SW480 (cell line): ENCODE results near the gene BANK1.

Experiments used
- DNase-seq: peaks from one replicate; pipeline ENCODE4 v3.0.0-alpha.2; 2016; ENCODE audit warnings: low spot score

Gene BANK1, protein sequence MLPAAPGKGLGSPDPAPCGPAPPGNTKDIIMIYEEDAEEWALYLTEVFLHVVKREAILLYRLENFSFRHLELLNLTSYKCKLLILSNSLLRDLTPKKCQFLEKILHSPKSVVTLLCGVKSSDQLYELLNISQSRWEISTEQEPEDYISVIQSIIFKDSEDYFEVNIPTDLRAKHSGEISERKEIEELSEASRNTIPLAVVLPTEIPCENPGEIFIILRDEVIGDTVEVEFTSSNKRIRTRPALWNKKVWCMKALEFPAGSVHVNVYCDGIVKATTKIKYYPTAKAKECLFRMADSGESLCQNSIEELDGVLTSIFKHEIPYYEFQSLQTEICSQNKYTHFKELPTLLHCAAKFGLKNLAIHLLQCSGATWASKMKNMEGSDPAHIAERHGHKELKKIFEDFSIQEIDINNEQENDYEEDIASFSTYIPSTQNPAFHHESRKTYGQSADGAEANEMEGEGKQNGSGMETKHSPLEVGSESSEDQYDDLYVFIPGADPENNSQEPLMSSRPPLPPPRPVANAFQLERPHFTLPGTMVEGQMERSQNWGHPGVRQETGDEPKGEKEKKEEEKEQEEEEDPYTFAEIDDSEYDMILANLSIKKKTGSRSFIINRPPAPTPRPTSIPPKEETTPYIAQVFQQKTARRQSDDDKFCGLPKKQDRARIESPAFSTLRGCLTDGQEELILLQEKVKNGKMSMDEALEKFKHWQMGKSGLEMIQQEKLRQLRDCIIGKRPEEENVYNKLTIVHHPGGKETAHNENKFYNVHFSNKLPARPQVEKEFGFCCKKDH

DNA sequence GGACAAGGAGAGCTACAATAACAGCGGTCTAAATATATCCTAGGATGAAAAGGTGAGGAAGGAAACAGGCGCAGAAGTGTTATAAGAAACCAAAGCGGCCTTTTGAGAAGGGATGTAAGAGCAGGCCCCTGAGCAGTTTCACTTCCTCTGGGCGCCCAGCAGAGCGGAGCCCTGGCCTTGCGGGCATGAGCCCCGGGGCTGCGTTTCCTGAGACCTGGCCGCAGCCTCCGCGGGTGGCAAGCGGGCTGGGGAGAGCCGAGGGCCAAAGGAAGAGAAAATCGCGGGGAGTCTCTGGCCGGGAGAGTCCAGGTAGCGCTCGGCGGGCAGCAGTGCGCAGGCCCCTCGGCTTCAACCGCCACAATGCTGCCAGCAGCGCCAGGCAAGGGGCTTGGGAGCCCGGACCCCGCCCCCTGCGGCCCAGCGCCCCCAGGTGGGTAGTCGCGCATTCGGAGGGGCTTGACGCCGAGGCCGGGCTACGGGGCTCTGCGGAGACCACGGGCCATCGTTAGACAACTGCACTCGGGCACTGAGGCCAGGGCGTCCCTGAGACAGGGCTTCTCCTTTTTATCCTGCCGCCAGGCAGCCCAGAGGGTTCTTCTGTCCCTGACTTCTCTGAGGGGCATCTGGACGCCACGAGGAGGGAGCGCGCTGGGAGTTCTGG is at the start of gene BANK1:
Gene BANK1, plus strand, starts transcription at position 210 of the 661 bp plus-strand sequence. Its CDS starts 151 bp downstream, at position 361.
- DNase-seq: no peak

DNA sequence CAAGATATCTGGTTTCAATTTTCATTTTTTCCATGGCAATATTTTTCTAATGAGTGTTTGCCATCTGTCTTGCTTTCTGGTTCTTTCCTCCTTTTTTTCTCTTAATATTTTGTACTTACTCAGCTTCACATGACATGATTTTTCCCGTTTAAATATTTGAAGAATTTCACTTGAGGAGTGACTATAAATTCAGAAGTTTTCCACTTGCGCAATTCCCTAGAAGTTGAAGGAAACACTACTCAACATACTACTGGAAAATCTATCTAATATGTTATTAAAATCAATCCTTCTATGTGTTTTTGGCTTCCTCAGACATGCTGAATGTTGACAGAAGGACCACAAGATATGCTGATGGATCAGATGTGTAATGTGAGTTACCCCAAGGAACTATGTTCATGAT is 36.8 kb upstream of the BANK1 start:
- DNase-seq: no peak

DNA sequence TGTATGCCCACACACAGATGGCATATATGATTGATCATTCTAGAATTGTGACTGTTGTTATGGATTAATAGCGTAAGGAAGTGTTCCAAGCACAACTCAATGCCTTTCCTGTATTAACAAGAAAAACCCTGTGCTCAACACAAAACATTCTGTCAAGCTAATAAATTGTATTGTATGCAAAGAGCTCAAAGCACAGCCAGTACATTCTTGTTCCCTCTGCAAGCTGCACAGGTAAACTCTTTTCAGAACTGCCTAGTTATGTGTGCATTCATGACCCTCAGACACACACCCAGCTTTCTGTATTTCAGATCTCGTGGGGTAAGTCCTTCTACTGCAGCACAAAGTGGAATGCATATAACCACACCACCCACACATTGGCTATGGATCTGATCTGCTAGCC is 34.3 kb upstream of the BANK1 start:
- no peak for DNase-seq

DNA sequence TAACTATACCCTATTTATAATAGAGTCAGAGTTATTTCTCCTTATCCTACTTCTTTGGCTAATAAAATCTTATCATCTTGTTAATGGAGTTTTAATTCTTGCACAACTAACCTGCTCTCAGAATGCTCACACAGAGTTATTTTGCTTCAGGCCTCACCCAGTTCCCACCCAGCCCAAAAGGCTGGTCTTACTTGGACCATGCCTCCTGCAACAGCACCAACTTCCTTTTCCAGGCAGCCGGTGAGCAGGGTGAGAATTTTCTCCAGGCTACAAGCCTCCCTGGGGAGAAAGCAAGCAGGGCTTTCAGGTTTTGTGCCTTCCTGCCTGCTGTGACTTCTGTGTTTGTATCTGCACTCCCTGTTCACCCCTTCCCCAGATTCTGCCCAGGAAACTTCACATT is 29.1 kb upstream of the BANK1 start:
- DNase-seq: no peak

DNA sequence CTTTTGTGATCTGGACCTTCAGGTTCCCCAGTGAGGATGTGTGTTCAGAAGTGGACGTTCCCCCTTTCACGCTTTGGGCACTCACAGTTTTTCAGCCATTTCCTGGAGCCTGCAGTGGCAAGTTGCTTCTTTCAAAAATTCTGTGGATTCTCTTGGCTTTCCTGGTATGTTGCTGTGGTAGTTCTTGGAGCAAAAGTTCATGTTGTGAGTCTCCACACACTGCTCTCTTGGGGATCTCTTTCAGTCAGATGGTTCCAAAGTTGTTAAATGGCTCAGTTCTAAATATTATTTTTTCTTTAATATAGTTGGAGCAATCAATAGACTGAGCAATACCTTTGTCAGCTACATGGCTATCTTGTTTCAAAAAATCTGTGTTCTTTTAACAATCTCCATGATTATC is 28.5 kb upstream of the BANK1 start:
- no peak for DNase-seq

DNA sequence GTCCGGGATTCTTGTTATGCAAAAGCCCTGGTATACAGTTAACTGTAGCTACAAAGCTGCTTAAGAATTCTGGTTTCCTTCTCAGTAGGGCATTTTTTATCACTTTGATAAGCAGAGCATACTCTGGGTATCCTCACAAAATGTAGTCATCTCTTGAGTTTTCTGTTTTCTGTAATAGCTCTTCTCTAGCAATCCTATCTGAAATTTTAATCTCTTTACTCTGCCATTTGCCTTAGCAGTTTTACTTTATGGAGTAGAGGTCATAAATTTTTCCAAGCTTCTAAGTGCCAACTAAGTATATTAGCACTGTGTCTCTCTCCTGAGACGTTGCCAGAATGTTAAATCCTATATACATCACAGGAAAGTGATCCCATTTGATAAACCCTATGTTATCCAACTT is 28.0 kb upstream of the BANK1 start:
- DNase-seq: no peak

DNA sequence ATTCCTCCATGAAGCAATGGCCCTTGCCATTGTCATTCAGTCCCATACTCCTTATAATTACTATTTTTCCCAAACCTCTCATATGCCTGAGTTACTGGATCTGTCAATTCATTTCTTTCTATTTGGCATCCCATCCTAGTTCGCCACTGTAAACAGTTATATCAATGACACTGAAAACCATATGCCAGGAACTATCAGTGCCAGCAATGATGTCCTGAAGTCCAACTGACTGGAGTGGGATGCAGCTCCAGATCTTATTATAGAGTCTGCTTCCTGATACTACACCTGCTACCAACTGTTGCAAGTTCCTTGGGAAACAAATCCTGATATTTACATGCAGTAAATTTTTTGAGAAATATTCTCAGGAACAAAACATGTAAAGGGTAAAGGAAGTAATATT is 27.0 kb upstream of the BANK1 start:
- no peak for DNase-seq

DNA sequence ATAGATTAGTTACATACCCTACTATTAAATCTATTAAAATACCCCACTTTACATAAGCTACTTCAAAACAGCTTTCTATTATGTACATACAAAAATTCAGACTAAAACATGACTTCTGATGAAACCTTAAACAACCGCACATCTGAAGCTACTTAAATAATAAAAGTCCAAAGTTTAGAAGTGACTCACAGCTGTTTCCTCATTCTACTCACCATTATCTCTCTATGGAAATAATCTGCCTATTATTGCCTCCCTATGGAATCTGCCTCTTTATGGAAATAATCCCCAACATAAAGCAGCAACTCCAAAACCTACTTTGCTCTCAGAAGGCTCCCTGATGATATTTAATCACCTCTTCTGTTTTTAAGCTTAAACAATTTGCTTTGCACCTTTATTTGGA is 15.7 kb upstream of the BANK1 start:
- peak; percentile 46 for DNase-seq

DNA sequence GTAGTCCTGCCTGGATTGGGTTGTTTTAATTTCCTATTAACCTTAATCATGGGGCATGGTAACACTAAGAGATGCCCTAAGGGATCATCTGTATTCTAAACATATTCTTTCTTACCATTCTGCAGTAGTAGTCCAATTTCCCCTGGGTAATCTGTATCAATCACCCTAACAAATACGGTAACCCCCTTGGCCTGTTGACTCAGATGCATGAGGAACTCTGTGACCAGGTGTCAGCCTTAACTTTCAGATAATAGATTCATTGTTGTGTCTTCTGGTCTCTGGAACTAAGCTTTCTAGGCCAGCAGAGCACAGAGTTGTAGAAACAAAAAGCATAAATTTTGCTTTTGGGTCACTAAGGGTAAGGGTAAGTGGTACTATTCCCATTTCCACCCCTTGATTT is 13.1 kb upstream of the BANK1 start:
- DNase-seq: no peak

DNA sequence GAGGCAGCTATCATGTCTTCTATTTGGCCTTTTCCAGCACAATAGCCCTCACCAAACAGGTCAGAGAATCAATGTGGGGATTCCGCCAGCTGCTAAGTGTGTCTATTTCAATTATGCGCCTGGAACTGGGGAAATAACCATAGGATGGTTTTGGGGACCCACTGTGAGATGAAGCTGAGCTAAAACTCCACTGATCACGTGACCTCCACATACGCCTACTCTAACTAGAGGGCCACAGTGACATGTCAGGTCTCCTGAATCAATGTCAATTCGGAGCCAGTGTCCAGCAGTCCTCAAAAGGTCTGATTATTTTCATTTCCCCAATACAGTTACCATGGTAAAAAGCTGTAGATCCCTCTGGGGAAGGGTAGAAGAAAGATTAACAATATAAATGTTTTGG is 10.2 kb upstream of the BANK1 start:
- DNase-seq: no peak

DNA sequence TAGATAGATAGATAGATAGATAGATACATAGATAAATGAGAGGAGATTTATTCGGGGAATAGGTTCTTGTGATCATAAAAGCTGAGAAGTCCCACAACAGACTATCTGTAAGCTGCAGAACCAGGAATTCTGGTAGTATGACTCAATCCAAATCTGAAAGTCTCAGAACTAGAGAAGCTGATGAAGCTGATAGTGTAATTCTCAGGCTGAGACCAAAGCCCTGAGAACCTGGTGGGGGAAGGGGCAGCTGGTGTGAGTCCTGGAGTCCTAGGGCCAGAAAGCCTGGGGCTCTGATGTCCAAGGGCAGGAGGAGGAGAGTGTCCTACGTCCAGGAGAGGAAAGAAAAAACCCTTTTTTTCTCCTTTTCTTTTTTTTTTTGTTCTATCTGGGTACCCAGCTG is 8.0 kb upstream of the BANK1 start:
- no peak for DNase-seq

DNA sequence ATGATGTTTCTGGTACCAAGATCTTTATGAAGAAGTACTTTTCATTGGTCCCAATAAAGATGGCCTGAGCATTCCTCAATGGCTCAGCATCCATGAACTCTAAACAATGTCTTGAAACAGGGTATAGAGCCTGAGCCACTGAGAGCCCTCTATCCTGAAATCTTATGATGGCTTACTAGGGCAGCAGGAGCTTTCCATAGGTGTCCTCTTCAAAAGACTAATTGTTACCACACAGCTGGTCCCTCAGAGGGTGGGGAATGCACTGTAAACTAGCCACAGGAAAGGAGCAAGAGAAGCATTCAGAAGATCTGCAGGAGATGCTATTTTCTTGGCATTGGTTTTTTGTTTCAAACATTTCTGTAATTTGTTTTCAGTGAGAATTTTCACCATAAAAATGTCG is 5.6 kb upstream of the BANK1 start:
- no peak for DNase-seq

DNA sequence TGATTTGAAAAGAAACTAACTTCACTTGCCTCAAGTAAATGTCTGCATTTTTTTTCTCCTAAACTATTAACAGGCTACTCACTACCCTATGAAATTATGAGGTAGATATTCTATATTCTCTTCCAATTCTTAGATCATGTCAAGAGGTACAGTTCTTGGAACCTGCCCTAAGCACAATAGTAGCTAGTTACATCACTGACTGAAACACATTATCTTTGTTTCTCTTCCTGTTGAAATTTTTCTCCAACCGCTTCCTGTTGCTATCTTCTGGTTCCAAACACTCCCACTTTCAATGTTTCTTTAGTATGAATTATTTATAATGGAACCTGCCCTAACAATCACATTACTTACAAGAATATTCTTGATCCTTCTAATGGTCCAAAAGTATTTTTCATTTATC is 5.0 kb upstream of the BANK1 start:
- DNase-seq: no peak

DNA sequence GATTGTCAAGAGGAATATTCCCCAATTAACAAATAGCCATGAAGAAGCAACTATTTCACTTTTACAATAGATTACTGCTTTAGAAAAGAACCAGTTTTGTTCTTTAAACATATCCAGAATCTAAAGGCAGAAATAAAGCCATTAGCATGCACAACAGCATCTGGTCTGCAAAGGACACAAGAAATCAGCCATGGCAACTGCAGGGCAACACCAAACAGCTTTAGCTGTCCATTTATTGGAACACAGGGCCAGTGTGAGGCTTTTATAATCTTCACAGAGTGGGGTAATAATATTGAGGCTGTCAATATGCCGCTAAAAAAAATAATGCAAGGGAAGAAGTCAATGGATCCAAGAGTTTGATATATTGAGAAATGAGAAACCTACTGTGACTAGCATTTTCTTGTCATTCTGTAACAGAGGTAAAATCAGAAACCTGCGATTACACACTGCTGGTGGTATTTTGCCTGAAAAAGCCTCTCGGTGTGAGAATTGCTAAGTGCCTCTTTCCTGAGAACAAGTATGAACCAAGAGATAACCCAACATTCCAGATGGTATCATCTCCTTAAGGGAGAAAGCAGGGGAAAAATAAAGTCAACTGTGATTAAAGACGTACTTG is 2.7 kb upstream of the BANK1 start:
- DNase-seq: no peak

DNA sequence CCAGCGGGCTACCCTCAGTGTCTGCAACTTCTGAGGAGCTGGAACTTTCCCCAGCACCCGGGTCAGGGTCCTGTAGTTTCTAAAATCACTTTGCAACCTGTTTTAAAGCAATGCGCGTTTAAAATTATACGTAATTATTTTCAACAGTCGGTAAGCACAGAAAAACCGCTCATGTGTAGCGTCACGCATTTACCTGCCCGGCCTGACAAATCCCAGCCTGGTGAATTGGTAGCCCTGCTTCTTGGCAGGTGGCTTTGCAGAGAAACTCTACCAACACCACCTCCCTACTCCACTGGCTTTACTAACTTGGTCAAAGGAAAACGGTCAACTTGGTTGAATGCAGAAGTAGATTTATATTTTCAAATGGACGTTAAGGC is 640 bp downstream of the BANK1 start:
- no peak for DNase-seq

DNA sequence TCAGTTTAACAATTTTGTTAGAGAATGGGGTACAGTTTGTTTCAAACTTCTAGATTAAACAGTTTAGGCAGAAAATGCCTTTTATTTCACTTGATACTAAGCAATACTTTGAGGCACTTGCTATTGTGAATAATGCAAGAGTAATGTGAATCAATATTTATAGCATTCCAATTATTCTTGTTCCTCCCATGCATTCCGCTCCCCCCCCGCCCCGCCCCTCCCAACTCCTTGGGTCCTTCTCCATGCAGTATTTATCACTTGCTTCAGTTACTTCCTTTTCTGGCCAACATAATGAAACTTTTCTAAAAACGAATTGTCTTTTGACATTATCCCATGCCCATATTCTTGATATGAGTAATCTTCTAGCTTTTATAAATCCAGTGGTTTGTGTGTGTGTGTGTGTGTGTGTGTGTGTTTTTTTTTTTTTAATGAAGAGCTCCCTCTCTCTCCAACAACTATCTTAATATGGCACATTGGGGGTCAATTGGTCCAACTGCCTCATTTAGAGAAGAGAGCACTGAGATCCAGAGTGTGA is 1.6 kb downstream of the BANK1 start:
- DNase-seq: no peak

DNA sequence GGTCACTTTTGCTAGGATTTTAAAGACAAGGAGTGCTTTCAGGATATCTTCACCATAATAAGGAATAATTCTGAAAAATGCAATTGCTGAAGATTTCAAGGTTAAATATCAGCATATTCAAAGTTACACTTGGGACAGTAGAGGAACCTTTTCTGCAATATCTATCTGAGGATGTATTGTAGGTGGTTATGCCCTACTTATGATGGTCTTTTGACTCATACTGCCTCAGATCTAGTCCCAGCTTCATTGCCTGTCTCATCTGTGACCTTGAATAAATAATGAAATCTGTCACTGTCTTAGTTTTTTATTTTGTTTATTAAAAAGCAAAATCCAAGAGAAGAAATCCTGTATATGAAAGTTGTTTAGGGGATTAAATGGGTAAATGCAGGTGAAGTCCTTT is 2.9 kb downstream of the BANK1 start:
- no peak for DNase-seq

DNA sequence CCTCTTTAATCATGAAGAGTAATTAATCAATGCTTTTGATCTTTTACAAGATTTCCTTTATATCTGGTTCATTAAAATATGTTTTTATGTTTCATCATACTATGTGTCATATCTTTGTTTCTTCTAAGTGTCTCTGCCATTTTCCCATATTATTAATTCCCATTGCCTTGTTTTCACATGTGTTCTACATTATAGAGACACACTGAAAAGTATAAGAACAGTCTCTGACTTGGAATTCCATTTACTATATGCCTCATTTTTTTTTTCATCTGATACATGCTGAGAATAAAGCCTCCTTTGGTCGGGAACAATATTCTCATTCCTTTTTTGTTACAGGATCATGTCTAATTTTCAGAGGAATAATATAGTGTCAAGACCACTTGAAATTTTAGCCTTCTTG is 4.3 kb downstream of the BANK1 start:
- DNase-seq: no peak

DNA sequence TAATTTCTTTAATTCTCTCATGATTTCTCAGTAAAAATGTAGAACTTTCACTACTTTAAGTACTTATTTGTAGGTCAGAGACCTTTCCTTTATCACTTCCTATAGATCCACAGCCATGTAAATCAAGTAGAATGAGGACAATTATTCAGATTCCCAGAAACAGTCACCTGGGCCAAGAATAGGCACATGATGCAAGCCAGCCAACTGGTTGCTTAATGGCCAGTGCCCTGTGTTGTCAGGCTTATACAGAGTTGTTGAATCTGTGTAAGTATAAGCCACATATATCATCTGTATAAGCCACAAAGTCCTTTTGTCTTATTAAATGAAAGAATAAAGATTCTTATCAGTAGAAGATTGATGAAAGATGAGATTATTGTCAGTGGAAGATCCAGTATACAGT is 5.2 kb downstream of the BANK1 start:
- DNase-seq: no peak

DNA sequence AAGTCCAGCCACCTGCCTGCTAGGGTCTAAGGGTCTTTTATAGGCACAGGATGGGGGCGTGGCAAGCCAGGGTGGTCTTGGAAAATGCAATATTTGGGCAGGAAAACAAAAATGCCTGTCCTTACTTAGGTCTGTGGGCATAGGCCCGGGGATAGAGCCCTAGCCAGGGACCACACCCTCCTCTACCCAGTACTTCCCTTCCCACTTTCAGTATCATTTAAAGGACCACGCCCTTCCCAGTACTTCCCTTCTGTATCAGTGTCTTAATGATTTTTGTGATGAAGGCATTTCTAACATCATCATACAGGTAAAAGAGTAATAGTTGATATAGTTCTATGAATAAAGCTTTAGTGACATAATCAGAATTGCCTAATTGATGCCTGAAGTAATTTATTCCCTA is 11.4 kb downstream of the BANK1 start:
- DNase-seq: no peak

DNA sequence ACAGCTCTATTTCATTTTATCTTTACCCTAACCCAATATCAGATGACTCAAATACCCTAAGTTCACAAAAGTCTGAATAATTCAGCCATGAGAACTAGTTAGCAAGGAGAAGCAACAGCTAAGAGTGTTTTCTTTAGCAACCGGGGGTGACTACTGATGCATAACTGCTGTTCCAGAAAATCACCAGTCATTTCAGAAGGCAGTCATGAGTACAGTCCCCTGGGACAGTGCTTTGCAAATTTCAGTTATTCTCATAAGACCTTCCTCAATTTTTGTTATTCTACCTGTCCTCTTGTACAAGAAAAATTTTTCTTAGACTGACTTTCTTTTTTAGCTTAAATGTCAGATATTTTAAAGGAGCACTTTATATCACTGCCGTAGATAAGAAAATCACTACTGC is 16.4 kb downstream of the BANK1 start:
- DNase-seq: no peak

DNA sequence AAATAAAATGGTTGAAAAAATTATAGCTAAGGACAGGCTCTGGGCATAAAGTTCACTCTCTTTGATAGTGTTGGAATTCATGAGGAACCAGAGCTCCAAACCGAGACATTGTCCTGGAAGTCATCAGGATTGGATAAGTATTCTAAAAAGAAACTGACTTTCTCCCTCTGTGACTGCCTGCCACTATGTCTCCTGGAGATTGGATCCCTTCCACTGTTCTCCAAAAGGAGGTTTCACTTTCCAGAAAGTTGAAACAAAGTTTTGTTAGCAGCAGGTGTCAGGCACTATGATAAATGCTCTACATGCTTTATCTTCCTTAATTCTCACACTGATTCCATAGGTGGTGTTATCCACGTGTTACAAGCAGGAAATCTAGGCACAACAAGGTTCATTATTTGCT is 16.8 kb downstream of the BANK1 start:
- no peak for DNase-seq
